Fibroblast of skin of back (primary cell): ENCODE measurements around the gene PEA15.

Source experiments
- DNase-seq: peaks from one replicate; pipeline ENCODE4 v3.0.0-alpha.2; 2013

PEA15 gene

GRCh38 chr1:160209321-160210046, 4.3 kb downstream of the PEA15 start:
- no peak for DNase-seq

GRCh38 chr1:160210561-160210960, 5.4 kb downstream of the PEA15 start:
- no peak for DNase-seq

- DNase-seq = no peak
Measured at GRCh38 chr1:160211046-160211790, 6.0 kb downstream of the PEA15 start.

- no peak for DNase-seq
Measured at GRCh38 chr1:160214481-160215140, 9.4 kb downstream of the PEA15 start.

GRCh38 chr1:160216301-160216700, 11.1 kb downstream of the PEA15 start:
- DNase-seq = no peak

GRCh38 chr1:160217481-160218051, 12.4 kb downstream of the PEA15 start:
- no peak for DNase-seq

GRCh38 chr1:160219062-160219929, 14.1 kb downstream of the PEA15 start:
- DNase-seq = peak; percentile 72

GRCh38 chr1:160220301-160220700, 15.1 kb downstream of the PEA15 start:
- no peak for DNase-seq

- no peak for DNase-seq
Measured at GRCh38 chr1:160221089-160221488, 15.9 kb downstream of the PEA15 start.

GRCh38 chr1:160222546-160222945, 17.4 kb downstream of the PEA15 start:
- no peak for DNase-seq

- no peak for DNase-seq
Measured at GRCh38 chr1:160224606-160225005, 19.4 kb downstream of the PEA15 start.

GRCh38 chr1:160225345-160225744, 20.2 kb downstream of the PEA15 start:
- no peak for DNase-seq

- no peak for DNase-seq
Measured at GRCh38 chr1:160226623-160227022, 21.4 kb downstream of the PEA15 start.

GRCh38 chr1:160227034-160227433, 21.9 kb downstream of the PEA15 start:
- DNase-seq = no peak

- DNase-seq = no peak
Measured at GRCh38 chr1:160227561-160227960, 22.4 kb downstream of the PEA15 start.

GRCh38 chr1:160228431-160228830, 23.2 kb downstream of the PEA15 start:
- no peak for DNase-seq

- DNase-seq = no peak
Measured at GRCh38 chr1:160232911-160233310, 27.7 kb downstream of the PEA15 start.

GRCh38 chr1:160236806-160237205, 31.6 kb downstream of the PEA15 start:
- no peak for DNase-seq

GRCh38 chr1:160237558-160237957, 32.4 kb downstream of the PEA15 start:
- DNase-seq = no peak

- DNase-seq = no peak
Measured at GRCh38 chr1:160238408-160238807, 33.2 kb downstream of the PEA15 start.

GRCh38 chr1:160239582-160240299, 34.6 kb downstream of the PEA15 start:
- no peak for DNase-seq

- DNase-seq = no peak
Measured at GRCh38 chr1:160243767-160244166, 38.6 kb downstream of the PEA15 start.
